ENCODE data around the gene NUP98.

The NUP98 gene

GRCh38 chr11:3753110-3753509, 44.2 kb downstream of the NUP98 start:
- H3K27ac ChIP-seq = no peak overlapping the region

DNA sequence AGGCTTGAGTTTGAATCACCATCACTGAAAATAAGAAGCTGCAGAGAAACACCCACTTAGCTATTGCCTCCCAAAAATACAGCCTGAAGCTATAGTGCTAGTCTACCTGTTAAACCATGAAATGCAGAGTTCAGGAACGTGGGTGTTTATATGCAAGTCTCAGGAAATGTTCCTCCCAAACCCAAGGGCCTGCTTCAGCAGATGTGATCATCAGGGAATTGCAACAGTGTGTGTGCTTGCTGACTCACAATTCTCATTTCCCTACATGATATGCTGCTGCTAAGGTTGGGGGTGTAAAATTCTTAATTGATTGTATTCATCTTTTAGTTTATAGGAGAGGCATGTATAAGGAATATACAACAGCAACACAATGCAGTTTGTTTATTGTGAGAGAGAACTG, 49.6 kb downstream of the NUP98 start:
- no peak overlapping the region for H3K4me3 ChIP-seq
- peak overlapping the region in 1 of 21 experiments; percentile 7 for H3K27ac ChIP-seq

More at GRCh38 chr11:3753110-3753509, 44.2 kb downstream of the NUP98 start:
- no peak overlapping the region for H3K4me3 ChIP-seq

DNA sequence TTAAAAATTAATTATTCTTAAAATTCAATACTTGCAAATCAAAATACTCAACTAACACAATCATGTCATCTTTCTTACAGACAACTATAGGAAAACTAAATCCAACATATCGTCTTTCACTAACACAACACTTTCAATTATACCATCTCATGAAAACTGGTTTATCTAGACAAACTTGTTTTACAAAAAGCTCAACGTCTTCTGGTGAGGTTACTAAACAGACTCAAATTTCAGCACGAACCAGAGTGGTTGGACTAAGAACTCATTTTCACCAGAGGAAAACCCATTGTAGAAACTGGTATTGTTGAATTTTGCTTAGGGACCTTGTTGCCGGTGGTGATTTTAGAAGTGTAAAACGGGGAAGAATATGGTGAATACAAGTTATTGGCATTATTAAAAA, 52.2 kb downstream of the NUP98 start:
- Histone ChIP-seq H3K4me3 (no peak overlapping the region), H3K27ac (peak overlapping the region in 2 of 21 experiments; percentile 33 to 39)

DNA sequence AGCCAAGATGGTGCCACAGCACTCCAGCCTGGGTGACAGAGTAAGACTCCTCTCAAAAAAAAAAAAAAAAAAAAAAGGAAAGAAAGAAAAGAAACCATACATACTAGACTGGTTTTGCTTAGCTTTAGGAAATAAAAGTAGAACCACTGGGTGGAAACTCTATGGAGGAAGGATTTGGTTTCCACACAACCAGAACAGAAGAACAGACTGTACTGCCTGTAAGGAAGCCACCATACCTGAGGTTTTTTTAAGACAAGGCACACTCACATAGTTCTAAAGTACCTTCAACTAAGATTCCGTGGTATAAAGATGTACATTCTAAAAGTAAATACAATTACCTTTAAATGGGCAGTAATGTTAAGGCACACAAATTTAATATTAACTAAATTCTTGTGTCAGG, 58.6 kb downstream of the NUP98 start:
- Histone ChIP-seq H3K27ac (no peak overlapping the region), H3K4me3 (no peak overlapping the region)

DNA sequence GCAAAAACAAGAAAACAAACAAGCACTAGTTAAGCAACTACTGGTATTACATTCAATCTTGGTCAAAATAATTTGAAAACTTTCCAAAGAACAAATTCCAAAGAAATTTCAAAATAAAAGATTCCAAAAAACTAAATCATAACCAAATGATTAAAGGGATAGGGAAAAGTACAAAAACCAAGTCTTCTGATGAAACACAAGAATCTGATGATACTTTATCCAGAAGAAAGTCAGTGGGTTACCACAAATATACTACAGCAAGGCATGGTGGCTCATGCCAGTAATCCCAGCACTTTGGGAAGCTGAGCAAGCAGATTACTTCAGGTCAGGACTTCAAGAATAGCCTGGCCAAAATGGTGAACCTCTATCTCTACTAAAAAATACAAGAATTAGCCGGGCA, 59.1 kb downstream of the NUP98 start:
- no peak overlapping the region for H3K4me3 ChIP-seq
- H3K27ac ChIP-seq = no peak overlapping the region

DNA sequence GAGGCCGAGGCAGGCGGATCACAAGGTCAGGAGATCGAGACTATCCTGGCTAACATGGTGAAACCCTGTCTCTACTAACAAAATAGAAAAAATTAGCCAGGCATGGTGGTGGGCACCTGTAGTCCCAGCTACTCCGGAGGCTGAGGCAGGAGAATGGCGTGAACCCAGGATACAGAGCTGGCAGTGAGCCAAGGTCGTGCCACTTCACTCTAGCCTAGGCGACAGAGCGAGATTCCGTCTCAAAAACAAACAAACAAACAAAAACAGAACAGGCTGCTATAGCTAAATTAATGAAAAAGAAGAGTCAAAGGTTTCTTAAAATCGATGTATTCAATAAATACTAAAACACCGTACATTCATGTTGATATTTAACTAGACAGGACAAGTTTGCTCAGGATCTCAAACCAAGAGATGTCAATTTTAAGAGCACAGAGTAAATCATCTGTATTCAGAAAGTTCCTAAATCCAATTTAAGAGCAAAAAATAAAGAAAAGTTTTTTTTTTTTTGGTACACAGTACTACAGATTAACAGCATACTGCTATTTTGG, 59.9 kb downstream of the NUP98 start:
- Histone ChIP-seq H3K4me3 (no peak overlapping the region), H3K27ac (peak overlapping the region in 1 of 21 experiments; percentile 23)

DNA sequence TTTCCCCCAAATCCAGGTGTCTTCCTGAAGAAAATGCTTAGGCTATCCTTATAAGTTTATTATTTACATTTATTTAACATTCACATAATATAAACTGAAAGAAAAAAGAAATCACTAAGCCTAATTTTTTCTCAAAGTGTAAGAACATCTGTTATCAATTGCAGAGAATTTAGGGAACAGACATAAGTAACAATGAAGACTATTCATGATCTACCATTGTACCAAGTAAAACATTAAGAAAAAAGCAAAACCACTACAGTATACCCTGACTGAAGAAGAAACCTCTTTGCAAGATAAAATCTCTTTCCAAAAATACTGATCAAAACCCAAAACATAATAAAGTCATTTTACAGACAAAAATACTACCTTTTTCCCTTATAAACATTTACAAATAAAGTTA, 60.5 kb downstream of the NUP98 start:
- no peak overlapping the region for H3K4me3 ChIP-seq
- H3K27ac ChIP-seq = no peak overlapping the region

GRCh38 chr11:3735827-3736226, 61.5 kb downstream of the NUP98 start:
- Histone ChIP-seq H3K4me3 (no peak overlapping the region), H3K27ac (no peak overlapping the region)

GRCh38 chr11:3732671-3733436, 64.5 kb downstream of the NUP98 start:
- H3K27ac ChIP-seq = peak overlapping the region in 1 of 21 experiments; percentile 22
- H3K4me3 ChIP-seq = no peak overlapping the region

DNA sequence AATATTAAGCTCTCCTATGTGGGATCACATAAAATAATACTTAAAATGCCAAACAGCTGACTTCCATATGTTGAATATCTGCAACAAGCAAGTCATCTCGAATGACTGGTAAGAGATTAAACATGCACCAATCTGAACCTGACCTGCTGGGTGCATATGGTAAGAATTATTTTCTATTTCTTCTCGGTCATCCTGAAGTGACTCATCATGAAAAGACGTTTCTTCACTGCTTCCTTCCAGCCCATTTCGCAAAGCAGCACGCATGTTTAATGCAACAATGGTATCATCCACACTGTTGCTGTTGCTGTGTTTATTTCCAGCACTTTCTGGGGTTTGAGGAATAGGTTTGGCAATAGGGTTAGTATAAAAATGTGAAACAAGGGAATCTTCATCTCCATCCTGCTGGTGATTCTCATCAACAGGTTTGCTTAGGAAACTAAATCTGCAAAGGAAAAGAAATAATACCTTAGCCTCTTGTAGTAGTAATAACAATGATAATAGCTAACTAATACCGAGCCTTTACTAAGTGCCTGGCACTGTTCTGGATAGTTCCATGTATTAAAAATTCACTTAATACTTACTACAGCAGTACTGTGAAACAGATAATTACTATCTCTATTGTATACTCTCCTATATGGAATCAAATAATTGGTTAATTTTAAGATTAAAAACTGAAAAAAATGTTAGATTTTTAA, 74.2 kb downstream of the NUP98 start:
- no peak overlapping the region for H3K4me3 ChIP-seq
- H3K27ac ChIP-seq = peak overlapping the region in 6 of 21 experiments; percentile 17 to 70 (median 48)

GRCh38 chr11:3722100-3722499, 75.3 kb downstream of the NUP98 start:
- peak overlapping the region in 5 of 21 experiments; percentile 17 to 70 (median 54) for H3K27ac ChIP-seq
- H3K4me3 ChIP-seq = no peak overlapping the region

GRCh38 chr11:3720997-3721396, 76.4 kb downstream of the NUP98 start:
- Histone ChIP-seq H3K27ac (no peak overlapping the region), H3K4me3 (no peak overlapping the region)

DNA sequence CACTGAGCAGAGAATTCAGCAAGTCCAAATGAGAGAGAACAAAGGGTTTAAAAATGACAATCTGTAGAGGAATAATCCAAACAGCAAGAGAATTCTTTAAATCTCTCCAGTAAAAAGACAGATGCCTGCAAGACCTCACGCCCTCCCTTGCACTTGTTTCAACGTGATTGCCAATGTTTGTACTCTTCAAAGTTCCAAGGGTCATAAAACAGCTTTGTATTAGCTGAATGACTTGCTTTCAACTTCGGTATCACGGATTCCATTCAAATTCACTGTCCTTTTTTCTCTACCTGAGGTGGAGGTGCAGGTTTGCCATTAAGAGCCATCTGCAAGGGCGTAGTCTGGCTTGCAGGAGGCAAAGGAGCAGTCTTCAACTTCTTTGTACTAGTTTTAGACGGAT, 85.1 kb downstream of the NUP98 start:
- H3K27ac ChIP-seq = no peak overlapping the region

DNA sequence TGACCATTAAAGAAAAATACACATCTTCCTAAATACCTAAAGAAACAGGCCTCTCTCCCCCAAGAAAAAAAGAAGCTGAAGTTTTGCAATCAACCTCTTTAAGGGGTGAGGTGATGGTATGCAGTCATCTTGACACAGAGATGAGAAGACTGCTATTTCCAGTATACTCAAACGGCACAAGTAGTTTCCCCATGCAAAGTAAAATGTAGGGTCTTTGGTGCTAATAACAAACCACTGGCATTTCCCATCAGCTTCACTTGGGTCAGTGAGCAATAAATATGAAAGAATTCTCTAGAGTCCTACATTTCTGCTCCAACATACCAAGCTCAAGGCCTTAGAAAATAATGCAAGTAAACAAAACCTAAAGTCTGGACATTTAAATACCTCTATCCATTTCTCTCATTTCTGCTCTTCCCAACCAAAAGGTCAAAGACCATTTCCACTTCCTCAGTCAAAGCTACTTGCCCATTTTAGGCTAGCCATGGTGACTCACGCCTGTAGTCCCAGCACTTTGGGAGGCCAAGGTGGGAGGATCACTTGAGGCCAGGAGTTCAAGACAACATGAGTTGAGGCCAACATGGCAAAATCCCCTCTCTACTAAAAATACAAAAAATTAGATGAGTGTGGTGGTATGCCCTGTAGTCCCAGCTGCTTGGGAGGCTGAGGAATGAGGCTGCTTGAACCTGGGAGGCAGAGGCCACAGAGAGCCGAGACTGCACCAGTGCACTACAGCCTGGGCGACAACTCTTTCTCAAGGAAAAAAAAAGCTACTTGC, 86.7 kb downstream of the NUP98 start:
- H3K27ac ChIP-seq = peak overlapping the region in 2 of 21 experiments; percentile 17
- H3K4me3 ChIP-seq = no peak overlapping the region

More for the DNA sequence above, 85.1 kb downstream of the NUP98 start:
- H3K4me3 ChIP-seq = no peak overlapping the region

- Histone ChIP-seq H3K27ac (peak overlapping the region in 1 of 21 experiments; percentile 17), H3K4me3 (no peak overlapping the region)
Observed at GRCh38 chr11:3709977-3710376, 87.4 kb downstream of the NUP98 start.

GRCh38 chr11:3707176-3707575, 90.2 kb downstream of the NUP98 start:
- no peak overlapping the region for H3K4me3 ChIP-seq
- H3K27ac ChIP-seq = no peak overlapping the region

DNA sequence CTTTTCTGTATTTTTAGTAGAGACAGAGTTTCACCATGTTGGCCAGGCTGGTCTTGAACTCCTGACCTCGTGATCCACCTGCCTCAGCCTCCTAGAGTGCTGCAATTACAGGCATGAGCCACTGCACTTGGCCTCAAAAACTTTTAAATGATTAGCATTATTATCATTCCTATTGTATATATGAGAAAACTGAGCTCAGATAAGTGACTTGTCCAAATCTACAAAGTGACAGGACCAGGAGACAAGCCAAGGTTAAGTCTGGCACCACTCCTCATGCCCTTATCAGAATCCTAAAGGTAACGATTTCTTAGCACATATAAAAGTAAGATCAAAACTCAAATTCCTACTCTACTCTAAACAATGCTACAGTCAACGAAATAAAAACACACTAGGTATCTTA, 94.0 kb downstream of the NUP98 start:
- Histone ChIP-seq H3K4me3 (no peak overlapping the region), H3K27ac (no peak overlapping the region)

GRCh38 chr11:3700910-3701309, 96.4 kb downstream of the NUP98 start:
- no peak overlapping the region for H3K4me3 ChIP-seq
- no peak overlapping the region for H3K27ac ChIP-seq

GRCh38 chr11:3700410-3700809, 96.9 kb downstream of the NUP98 start:
- Histone ChIP-seq H3K4me3 (no peak overlapping the region), H3K27ac (no peak overlapping the region)

GRCh38 chr11:3686751-3687150, 110.6 kb downstream of the NUP98 start:
- Histone ChIP-seq H3K4me3 (no peak overlapping the region), H3K27ac (no peak overlapping the region)

Data from skin epidermis (tissue), 12 donors.